ENCODE results near the gene SMPDL3A. TPM values are rescaled to one million over a fixed set of nuclear protein-coding genes. Genes with fewer than 3 reads are reported as not detected.

Gene SMPDL3A
- total and polyA plus RNA-seq, 2 donors (not counting 3 experiments of a cell fraction or from before 2014, with no cell fraction given), result 4.1 to 4.2 TPM

GRCh38 chr6:122818866-122819265, 29.8 kb downstream of the SMPDL3A start:
- no peaks in the 10 kb centered on the region for H3K36me3 ChIP-seq (ENCODE audit: control insufficient read depth in 2 of 2, extremely low read depth in 1 of 2, insufficient read depth in 2 of 2, low read length in 2 of 2)
- H3K4me3 ChIP-seq (replicated peaks in 1 of 3; ENCODE audit: insufficient read depth in 1 of 3, low read depth in 1 of 3, low read length in 3 of 3), result no peak overlapping the region
- no peak overlapping the region for H3K27ac ChIP-seq (ENCODE audit: insufficient read depth, low read depth, low read length)
- dilution Hi-C loops (cut with MboI; ENCODE audit: extremely low pct_ligation_motif_present, low sequenced_read_pairs), result no loop called here
- no peak overlapping the region for H2AFZ ChIP-seq (ENCODE audit: low read depth, low read length)
- no peaks in the 10 kb centered on the region for H4K20me1 ChIP-seq (replicated peaks; ENCODE audit: control insufficient read depth, extremely low read depth, insufficient read depth, low read length)
- no peak overlapping the region for H3K9ac ChIP-seq (replicated peaks; ENCODE audit: extremely low read depth, insufficient read depth, low read length)
- ChIA-PET POLR2A (no interaction called here), CTCF (interaction anchor here (1.4 kb wide), 1 partner anchor 29 kb away, joined by 6 read pairs; the partner anchor contains the start of gene SMPDL3A)
- no peaks in the 10 kb centered on the region for H3K4me1 ChIP-seq (ENCODE audit: control insufficient read depth, extremely low read depth, insufficient read depth, low read length)
- no TSS peak for BruUV-seq (replicated peaks)
- no peak for FAIRE-seq
- no peaks in the 10 kb centered on the region for H3K9me3 ChIP-seq (replicated peaks; ENCODE audit: control insufficient read depth, insufficient read depth, low read length)
- no peak for TF ChIP-seq CTCF (IDR thresholded peaks at IDR 0.05; ENCODE audit: extremely low read depth in 1 of 2, insufficient read depth in 1 of 2, low read depth in 1 of 2, low read length in 2 of 2)
- no peak for TF ChIP-seq POLR2A (IDR thresholded peaks at IDR 0.05; ENCODE audit: low read depth, low read length)
- no peak for TF ChIP-seq JUN (IDR thresholded peaks at IDR 0.05; ENCODE audit: borderline replicate concordance, insufficient read depth, insufficient read length, low read depth)
- no peak for TF ChIP-seq POLR2AphosphoS5 (IDR thresholded peaks at IDR 0.05; ENCODE audit: insufficient read depth, low read depth, low read length)
- no peak for TF ChIP-seq GATA2 (IDR thresholded peaks at IDR 0.05; ENCODE audit: insufficient read depth, insufficient read length, low read depth, low read length)
- no peak for TF ChIP-seq EZH2 (IDR thresholded peaks at IDR 0.05; ENCODE audit: borderline replicate concordance, low read depth, low read length, severe bottlenecking)
- no peak for TF ChIP-seq MAX (IDR thresholded peaks at IDR 0.05; ENCODE audit: insufficient read depth, insufficient read length)
- TF ChIP-seq MYC (IDR thresholded peaks at IDR 0.05; ENCODE audit: low read depth, low read length), result no peak
- no peak for TF ChIP-seq FOS (IDR thresholded peaks at IDR 0.05; ENCODE audit: borderline replicate concordance, insufficient read depth, low read length)
- no peaks in the 10 kb centered on the region for H3K79me2 ChIP-seq (ENCODE audit: control insufficient read depth, insufficient read depth, low read length)
- H3K4me2 ChIP-seq (ENCODE audit: insufficient read depth, low read length), result no peak overlapping the region
- H3K9me1 ChIP-seq (replicated peaks; ENCODE audit: control insufficient read depth, extremely low read depth, insufficient read depth, low read length), result no peaks in the 10 kb centered on the region
- intact Hi-C loops (cut with micrococcal nuclease), result no loop called here
- H3K27me3 ChIP-seq (ENCODE audit: control insufficient read depth in 2 of 2, insufficient read depth in 2 of 2, low read length in 2 of 2), result no peaks in the 10 kb centered on the region
- no peak for DNase-seq (ENCODE audit: low read depth, low spot score)

All from endothelial cell of umbilical vein (primary cell).